Measurements from ENCODE around the gene CDK8. TPM values are rescaled to one million over a fixed set of nuclear protein-coding genes. Genes with fewer than 3 reads are reported as not detected.

The CDK8 gene
- total and polyA plus RNA-seq, 2 donors (not counting 3 experiments of a cell fraction or from before 2014, with no cell fraction given) = 12.2 to 13.3 TPM

- BruUV-seq (replicated peaks) = no TSS peak
- no peak for FAIRE-seq
- CTCF ChIA-PET = interaction anchor here (1.3 kb wide), 2 partner anchors 10 to 80 kb away, joined by 3 to 5 read pairs; no protein-coding TSS in a partner anchor
Measured at GRCh38 chr13:26266311-26266710, 12.4 kb downstream of the CDK8 start.

More at GRCh38 chr13:26266311-26266710, 12.4 kb downstream of the CDK8 start:
- H2AFZ ChIP-seq (ENCODE audit: low read depth, low read length) = no peak overlapping the region
- H3K4me3 ChIP-seq (replicated peaks in 1 of 3; ENCODE audit: insufficient read depth in 1 of 3, low read depth in 1 of 3, low read length in 3 of 3) = no peak overlapping the region
- no peak overlapping the region for H3K27ac ChIP-seq (ENCODE audit: insufficient read depth, low read depth, low read length)
- intact Hi-C loops (cut with micrococcal nuclease) = no loop called here
- H3K36me3 ChIP-seq (ENCODE audit: control insufficient read depth in 2 of 2, extremely low read depth in 1 of 2, insufficient read depth in 2 of 2, low read length in 2 of 2) = no peaks in the 10 kb centered on the region
- no peak for DNase-seq (ENCODE audit: low read depth, low spot score)
- dilution Hi-C loops (cut with MboI; ENCODE audit: extremely low pct_ligation_motif_present, low sequenced_read_pairs) = no loop called here
- POLR2A ChIA-PET = no interaction called here
- TF ChIP-seq JUN (IDR thresholded peaks at IDR 0.05; ENCODE audit: borderline replicate concordance, insufficient read depth, insufficient read length, low read depth) = no peak
- no peak for TF ChIP-seq MYC (IDR thresholded peaks at IDR 0.05; ENCODE audit: low read depth, low read length)
- no peak for TF ChIP-seq EZH2 (IDR thresholded peaks at IDR 0.05; ENCODE audit: borderline replicate concordance, low read depth, low read length, severe bottlenecking)
- no peak for TF ChIP-seq CTCF (IDR thresholded peaks at IDR 0.05; ENCODE audit: extremely low read depth in 1 of 2, insufficient read depth in 1 of 2, low read depth in 1 of 2, low read length in 2 of 2)
- TF ChIP-seq FOS (IDR thresholded peaks at IDR 0.05; ENCODE audit: borderline replicate concordance, insufficient read depth, low read length) = no peak
- no peak for TF ChIP-seq POLR2AphosphoS5 (IDR thresholded peaks at IDR 0.05; ENCODE audit: insufficient read depth, low read depth, low read length)
- no peak for TF ChIP-seq GATA2 (IDR thresholded peaks at IDR 0.05; ENCODE audit: insufficient read depth, insufficient read length, low read depth, low read length)
- TF ChIP-seq POLR2A (IDR thresholded peaks at IDR 0.05; ENCODE audit: low read depth, low read length) = no peak
- TF ChIP-seq MAX (IDR thresholded peaks at IDR 0.05; ENCODE audit: insufficient read depth, insufficient read length) = no peak
- H3K9ac ChIP-seq (replicated peaks; ENCODE audit: extremely low read depth, insufficient read depth, low read length) = no peak overlapping the region
- H3K4me1 ChIP-seq (ENCODE audit: control insufficient read depth, extremely low read depth, insufficient read depth, low read length) = no peaks in the 10 kb centered on the region
- peaks cover 62% of the 10 kb centered on the region for H3K79me2 ChIP-seq (ENCODE audit: control insufficient read depth, insufficient read depth, low read length)
- peaks cover 13% of the 10 kb centered on the region for H4K20me1 ChIP-seq (replicated peaks; ENCODE audit: control insufficient read depth, extremely low read depth, insufficient read depth, low read length)
- no peaks in the 10 kb centered on the region for H3K9me3 ChIP-seq (replicated peaks; ENCODE audit: control insufficient read depth, insufficient read depth, low read length)
- H3K27me3 ChIP-seq (ENCODE audit: control insufficient read depth in 2 of 2, insufficient read depth in 2 of 2, low read length in 2 of 2) = no peaks in the 10 kb centered on the region
- no peaks in the 10 kb centered on the region for H3K9me1 ChIP-seq (replicated peaks; ENCODE audit: control insufficient read depth, extremely low read depth, insufficient read depth, low read length)
- H3K4me2 ChIP-seq (ENCODE audit: insufficient read depth, low read length) = no peak overlapping the region
